ENCODE results near the gene HMCES.
"Not testable (repeated sequence)": the region's sequence is repeated elsewhere in the genome, so short reads cannot be mapped to it uniquely, and the experiment has no call there.

Gene HMCES

GRCh38 chr3:129240436-129240835 is 38.2 kb upstream of the HMCES start:
- no peaks in the 10 kb centered on the region for H3K79me2 ChIP-seq (ENCODE audit: insufficient read depth, low read length)
- H3K36me3 ChIP-seq (ENCODE audit: insufficient read depth, low read length) = no peaks in the 10 kb centered on the region
- H3K9me3 ChIP-seq (ENCODE audit: insufficient read depth, low read length, severe bottlenecking) = no peaks in the 10 kb centered on the region
- no peak overlapping the region for H3K27ac ChIP-seq (ENCODE audit: low read length)
- ATAC-seq (ENCODE audit: insufficient read depth, low read depth) = no peak
- DNase-seq = no peak
- no peaks in the 10 kb centered on the region for H3K27me3 ChIP-seq (ENCODE audit: insufficient read depth, low read length, poor library complexity)
- H3K4me1 ChIP-seq (ENCODE audit: insufficient read depth, low read length) = peaks cover 2% of the 10 kb centered on the region; the same call in 1 of the 2 replicates
- H3K9ac ChIP-seq (ENCODE audit: low read depth, low read length) = no peak overlapping the region
- no peak overlapping the region for H3K4me3 ChIP-seq (ENCODE audit: low read depth in 1 of 2, low read length in 2 of 2)
- no peak overlapping the region for H2AFZ ChIP-seq (ENCODE audit: low read depth, low read length)
- no peaks in the 10 kb centered on the region for H4K20me1 ChIP-seq (ENCODE audit: insufficient read depth, low read length)
- no peak overlapping the region for H3K4me2 ChIP-seq (ENCODE audit: insufficient read depth, low read length)
- TF ChIP-seq EZH2 (IDR thresholded peaks at IDR 0.05; ENCODE audit: borderline replicate concordance, low read depth, low read length, severe bottlenecking) (no peak), CTCF (IDR thresholded peaks at IDR 0.05; ENCODE audit: borderline replicate concordance, extremely low read depth, low read length, poor library complexity, severe bottlenecking) (no peak)

GRCh38 chr3:129245141-129245540 is 33.5 kb upstream of the HMCES start:
- H3K9ac ChIP-seq (ENCODE audit: low read depth, low read length) = no peak overlapping the region
- no peak overlapping the region for H3K4me3 ChIP-seq (ENCODE audit: low read depth in 1 of 2, low read length in 2 of 2)
- no peaks in the 10 kb centered on the region for H4K20me1 ChIP-seq (ENCODE audit: insufficient read depth, low read length)
- no peaks in the 10 kb centered on the region for H3K27me3 ChIP-seq (ENCODE audit: insufficient read depth, low read length, poor library complexity)
- DNase-seq = no peak
- H3K79me2 ChIP-seq (ENCODE audit: insufficient read depth, low read length) = peaks cover 21% of the 10 kb centered on the region
- no peaks in the 10 kb centered on the region for H3K9me3 ChIP-seq (ENCODE audit: insufficient read depth, low read length, severe bottlenecking)
- TF ChIP-seq CTCF (IDR thresholded peaks at IDR 0.05; ENCODE audit: borderline replicate concordance, extremely low read depth, low read length, poor library complexity, severe bottlenecking) (no peak), EZH2 (IDR thresholded peaks at IDR 0.05; ENCODE audit: borderline replicate concordance, low read depth, low read length, severe bottlenecking) (no peak)
- peaks cover 20% of the 10 kb centered on the region for H3K4me1 ChIP-seq (ENCODE audit: insufficient read depth, low read length)
- H3K36me3 ChIP-seq (ENCODE audit: insufficient read depth, low read length) = no peaks in the 10 kb centered on the region; the same call in 1 of the 2 replicates
- H2AFZ ChIP-seq (ENCODE audit: low read depth, low read length) = no peak overlapping the region
- no peak overlapping the region for H3K4me2 ChIP-seq (ENCODE audit: insufficient read depth, low read length)
- no peak overlapping the region for H3K27ac ChIP-seq (ENCODE audit: low read length)
- no peak for ATAC-seq (ENCODE audit: insufficient read depth, low read depth)

GRCh38 chr3:129245641-129246306 is 32.9 kb upstream of the HMCES start:
- H2AFZ ChIP-seq (ENCODE audit: low read depth, low read length); H3K4me2 ChIP-seq (ENCODE audit: insufficient read depth, low read length): not testable (repeated sequence)
- ATAC-seq (ENCODE audit: insufficient read depth, low read depth) = peak; percentile 79

More at GRCh38 chr3:129245641-129246306, 32.9 kb upstream of the HMCES start:
- DNase-seq = peak; percentile 79
- not testable (repeated sequence) for H3K9me3 ChIP-seq (ENCODE audit: insufficient read depth, low read length, severe bottlenecking); H3K4me3 ChIP-seq (ENCODE audit: low read depth in 1 of 2, low read length in 2 of 2); H3K27ac ChIP-seq (ENCODE audit: low read length); H3K9ac ChIP-seq (ENCODE audit: low read depth, low read length); H4K20me1 ChIP-seq (ENCODE audit: insufficient read depth, low read length); H3K36me3 ChIP-seq (ENCODE audit: insufficient read depth, low read length); H3K27me3 ChIP-seq (ENCODE audit: insufficient read depth, low read length, poor library complexity)
- TF ChIP-seq CTCF (IDR thresholded peaks at IDR 0.05; ENCODE audit: borderline replicate concordance, extremely low read depth, low read length, poor library complexity, severe bottlenecking) = peak; percentile 89
- peaks cover 27% of the 10 kb centered on the region for H3K79me2 ChIP-seq (ENCODE audit: insufficient read depth, low read length)
- H3K4me1 ChIP-seq (ENCODE audit: insufficient read depth, low read length) = peaks cover 26% of the 10 kb centered on the region
